Heart left ventricle (tissue), 16 donors: ENCODE results near the gene A3GALT2. TPM values are rescaled to one million over a fixed set of nuclear protein-coding genes. Genes with fewer than 3 reads are reported as not detected.
A peak's percentile ranks its signal among the peaks of the same experiment; 100 is the strongest.

Experiments
- ATAC-seq, 4 donors: fragments of 200-7000 bp; cut with Tn5 transposase; one replicate each; pipeline ENCODE4 v1.9.1; 2020 to 2022; ENCODE audit warnings: moderate library complexity in 4 of 4, mild to moderate bottlenecking in 3 of 4, moderate number of reproducible peaks in 1 of 4
- DNase-seq, 5 donors: peaks; one replicate each; pipeline ENCODE4 v3.0.0-alpha.2; 2020
- H3K27ac ChIP-seq, 12 donors: fragments of 200-600 bp; sonication (generic) in 4 of 12; one replicate each; pipeline versions ENCODE4 v1.5.0 to v1.8.0; 2016 to 2022; ENCODE audit warnings: mild to moderate bottlenecking in 2 of 12
- H3K27me3 ChIP-seq, 9 donors: fragments of 200-600 bp; sonication (generic) in 2 of 9; one replicate each; pipeline versions ENCODE4 v1.5.1 to v1.8.0; 2016 to 2022; ENCODE audit warnings: mild to moderate bottlenecking in 3 of 9
- H3K36me3 ChIP-seq, 9 donors: fragments of 200-600 bp; sonication (generic) in 2 of 9; one replicate each; pipeline versions ENCODE4 v1.5.0 to v1.8.0; 2018 to 2022; ENCODE audit warnings: mild to moderate bottlenecking in 2 of 9
- H3K4me1 ChIP-seq, 12 donors: fragments of 200-600 bp; sonication (generic) in 4 of 12; one replicate each; pipeline versions ENCODE4 v1.5.0 to v1.8.0; 2016 to 2022; ENCODE audit warnings: mild to moderate bottlenecking in 3 of 12
- H3K4me3 ChIP-seq, 12 donors: fragments of 200-600 bp; sonication (generic) in 4 of 12; one replicate each; pipeline versions ENCODE4 v1.5.0 to v1.8.0; 2017 to 2022; ENCODE audit warnings: mild to moderate bottlenecking in 9 of 12, moderate library complexity in 4 of 12
- H3K9me3 ChIP-seq, 12 donors: fragments of 200-600 bp; sonication (generic) in 4 of 12; one replicate each; pipeline versions ENCODE4 v1.5.0 to v1.8.0; 2016 to 2022; ENCODE audit warnings: mild to moderate bottlenecking in 1 of 12
- CTCF ChIP-seq, 12 donors: fragments of 200-600 bp; sonication (generic) in 4 of 12; IDR thresholded peaks; one replicate each; pipeline versions ENCODE4 v1.5.0 to v1.8.0; 2018 to 2022; ENCODE audit warnings: antibody characterized with exemption in 12 of 12, mild to moderate bottlenecking in 5 of 12
- POLR2A ChIP-seq, 2 donors: fragments of 450-650 bp; IDR thresholded peaks; one replicate each; pipeline ENCODE4 v1.6.1; 2017; ENCODE audit warnings: antibody characterized with exemption in 2 of 2, mild to moderate bottlenecking in 2 of 2, moderate library complexity in 2 of 2
- WGBS, 4 donors: extraction: QIAGEN DNeasy Blood & Tissue Kit in 2 of 4; methylation state at CpG; one replicate each; pipeline versions ENCODE4 v1.1.5 to v1.1.7; 2013 to 2018; 5-methylcytosine and 5-hydroxymethylcytosine counted together
- intact Hi-C, 10 donors: fragments of 100-400 bp; cut with DNase I; formaldehyde crosslinking; loops; one replicate each; pipeline versions ENCODE4 v1.11.1 to v1.14.2; 2022
- polyA plus RNA-seq, 2 donors: library from polyadenylated mRNA; stranded (reverse); fragments of 200-250 nt; gene quantifications; one replicate each; pipeline ENCODE4 v1.2.3, GENCODE V29; 2013
- total RNA-seq, 9 donors: library from RNA; depleted of rRNA in 2 of 9; stranded (reverse); fragments of >200 nt in 2 of 9; fragmentation: NEBNext Ultra II Directional in 3 of 9; extraction: Animal tissue kit (Norgen Biotek cat#: 25700) in 3 of 9; gene quantifications; one replicate each; pipeline versions ENCODE4 v1.1.0 to v1.2.4, GENCODE V29; 2016 to 2023
- donor health status: ischemic (EF 13 %, LVEDD 7.1; RV severe dilation, severe dysfunction).
- donor health status: healthy with polysubstance abuse.
- donor health status: DM: no; HTN: yes; CAD: no.
- donor health status: DM: no; HTN: no; CAD: no.
- donor health status: ischemic (EF 25% LVEDD 6.9; RV normal size, moderate dysfunction).
- donor health status: ischemic (EF 25% LVEDD 5.7; RV mildly dilated, moderate dysfunction).
- donor health status: healthy.
- donor health status: DM: yes; HTN: yes; CAD: no.
- donor health status: ischemic (EF 35%, LVEDD 5.7; RV mildly dilated, moderate dysfunction).
- donor health status: nonischemic (EF 11% LVEDD 7.7; RV severe dilation, severe dysfunction).
- donor health status: DM: yes; HTN: yes; CAD: no.
- donor health status: PGD.
- donor health status: ischemic (EF 29% LVEDD 5.4; RV normal size, mild dysfunction).
- donor health status: nonischemic (EF 23%, LVEDD 6.1; RV moderate dilation, normal function).

Gene A3GALT2
- total and polyA plus RNA-seq, 11 donors: 0.40 TPM; not detected in 10

DNA sequence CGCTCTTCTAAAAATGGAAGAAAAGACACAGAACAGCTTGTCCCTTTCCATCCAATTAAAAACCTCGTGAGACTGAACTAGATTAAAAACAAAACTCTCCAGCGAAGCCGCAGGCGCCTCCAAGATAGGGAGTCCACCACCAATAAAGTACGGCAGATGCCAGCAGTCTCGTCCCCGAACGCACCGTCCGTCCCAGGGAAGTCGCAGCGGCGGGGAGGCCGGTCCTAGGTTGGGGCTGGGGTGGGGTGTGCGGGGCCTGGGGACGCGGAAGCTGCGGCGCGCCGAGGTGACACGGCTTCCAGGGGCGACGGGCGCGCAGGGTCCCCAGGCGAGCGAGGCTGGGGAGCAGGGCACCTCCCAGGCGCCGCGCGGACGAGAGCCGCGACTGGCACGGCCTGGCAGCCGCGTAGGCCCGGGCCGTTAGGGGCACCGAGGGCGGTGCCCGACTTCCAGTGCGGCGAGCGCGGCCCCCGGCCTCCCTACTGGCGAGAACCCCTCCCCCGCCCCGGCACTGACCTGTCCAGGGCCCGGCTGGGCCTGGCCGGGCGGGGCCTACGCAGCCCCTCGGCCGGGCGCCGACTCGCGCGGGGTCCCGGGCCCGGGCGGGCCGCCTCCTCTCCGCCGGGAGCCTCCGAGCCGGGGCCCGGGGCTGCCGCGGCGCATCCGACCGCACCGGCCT is 28.3 kb upstream of the A3GALT2 start:
- ATAC-seq (peak in 3 of 4 donors; percentile 5 to 40 (median 24)), DNase-seq (peak in 4 of 5 donors; percentile 58 to 82 (median 66))
- intact Hi-C loops: loop anchor here in 1 of 10 donors (5.0 kb wide), 2 partner anchors 52 to 92 kb away; partner anchors contain the start of gene ZNF362
- Histone ChIP-seq H3K4me1 (peaks cover 11 to 58% (median 48%) of the 10 kb centered on the region in 12 donors), H3K27ac (peak overlapping the region; percentile 94 to 100 (median 99)), H3K4me3 (peak overlapping the region; percentile 83 to 99 (median 95)), H3K27me3 (no peaks in the 10 kb centered on the region), H3K9me3 (no peaks in the 10 kb centered on the region), H3K36me3 (peaks cover 0 to 18% (median 9%) of the 10 kb centered on the region in 9 donors)
- no peak for TF ChIP-seq POLR2A (IDR thresholded peaks at IDR 0.05)
- no peak for TF ChIP-seq CTCF (IDR thresholded peaks at IDR 0.05)
- WGBS, 4 donors: 0 to 1% (median 1%) methylated on average over 31 to 78 of the region's 78 CpGs

DNA sequence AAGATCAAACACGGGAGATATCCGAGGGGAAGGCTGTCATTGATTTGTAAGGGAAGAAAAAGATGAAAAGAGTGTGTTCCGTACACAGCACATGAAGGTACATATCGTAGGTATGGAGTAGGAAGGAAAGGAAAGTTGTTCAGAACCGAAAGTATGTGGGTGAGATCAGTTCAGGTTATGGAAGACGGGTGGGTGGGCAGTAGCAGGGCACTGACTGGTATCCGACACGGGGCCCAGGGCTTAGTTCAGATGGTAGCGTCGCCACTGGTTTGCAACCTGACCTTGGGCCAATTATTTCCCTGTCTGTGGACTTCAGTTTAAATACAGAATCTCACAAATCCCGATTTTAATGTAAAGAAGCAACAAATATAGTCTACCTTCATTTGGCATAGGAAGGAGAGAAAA is 27.8 kb upstream of the A3GALT2 start:
- ATAC-seq (peak in 2 of 4 donors; percentile 12 to 16), DNase-seq (no peak)
- WGBS, 4 donors: 1% methylated on average over 11 of the region's 11 CpGs
- TF ChIP-seq POLR2A (IDR thresholded peaks at IDR 0.05) (no peak), CTCF (IDR thresholded peaks at IDR 0.05) (no peak)
- intact Hi-C loops: loop anchor here in 1 of 10 donors (5.0 kb wide), 2 partner anchors 51 to 91 kb away; partner anchors contain the start of gene ZNF362
- Histone ChIP-seq H3K4me3 (peak overlapping the region; percentile 83 to 99 (median 95)), H3K36me3 (peaks cover 0 to 16% (median 8%) of the 10 kb centered on the region in 9 donors), H3K27me3 (no peaks in the 10 kb centered on the region), H3K4me1 (peaks cover 17 to 64% (median 53%) of the 10 kb centered on the region in 12 donors), H3K9me3 (no peaks in the 10 kb centered on the region), H3K27ac (peak overlapping the region; percentile 94 to 100 (median 99))

DNA sequence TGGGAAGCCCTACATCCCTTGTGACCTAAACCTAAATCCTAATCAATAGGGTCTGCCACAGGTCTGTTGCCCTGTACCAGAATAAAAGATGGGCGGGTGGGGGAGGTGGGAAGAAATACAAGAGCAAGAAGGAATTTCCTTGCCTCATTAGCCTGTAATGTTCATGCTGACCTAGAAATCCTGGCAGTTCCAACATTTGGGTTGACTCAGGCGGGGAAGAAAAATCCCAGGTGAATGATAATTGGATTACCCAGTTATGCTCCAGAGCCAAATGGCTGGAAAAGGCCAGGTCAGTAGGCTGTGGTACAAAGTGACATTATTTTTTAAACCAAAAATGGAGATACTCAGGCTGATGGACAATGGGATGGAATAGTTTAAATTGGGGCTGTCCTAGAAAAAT is 27.3 kb upstream of the A3GALT2 start:
- TF ChIP-seq POLR2A (IDR thresholded peaks at IDR 0.05): no peak
- TF ChIP-seq CTCF (IDR thresholded peaks at IDR 0.05): no peak
- H3K9me3 ChIP-seq: no peaks in the 10 kb centered on the region
- no peak for DNase-seq
- peaks cover 20 to 69% (median 58%) of the 10 kb centered on the region in 12 donors for H3K4me1 ChIP-seq
- peak overlapping the region; percentile 83 to 99 (median 95) for H3K4me3 ChIP-seq
- H3K27me3 ChIP-seq: no peaks in the 10 kb centered on the region
- H3K36me3 ChIP-seq: peaks cover 0 to 21% (median 8%) of the 10 kb centered on the region in 9 donors
- ATAC-seq: no peak
- peak overlapping the region; percentile 94 to 100 (median 99) for H3K27ac ChIP-seq
- intact Hi-C loops: loop anchor here in 1 of 10 donors (5.0 kb wide), 2 partner anchors 51 to 91 kb away; partner anchors contain the start of gene ZNF362
- 16 to 26% (median 24%) methylated on average over 2 of the region's 2 CpGs for WGBS, 4 donors

DNA sequence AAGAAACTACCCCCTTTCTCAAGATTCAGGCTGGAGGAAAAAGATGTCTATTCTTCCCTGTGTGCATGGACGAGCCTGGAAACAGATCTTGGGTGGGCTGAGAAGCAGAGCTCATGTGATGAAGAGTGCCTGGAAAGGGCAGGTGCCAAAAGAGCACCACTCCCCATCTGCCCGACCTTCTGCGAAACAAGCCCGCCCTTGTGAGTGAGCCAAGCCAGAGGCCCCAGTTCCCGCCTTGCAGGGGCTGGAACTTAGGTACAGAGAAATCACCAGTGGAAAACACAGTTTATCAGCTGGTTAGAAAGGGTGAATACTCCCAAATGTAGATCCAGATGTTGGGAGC is 26.7 kb upstream of the A3GALT2 start:
- Histone ChIP-seq H3K27me3 (no peaks in the 10 kb centered on the region), H3K27ac (peak overlapping the region; percentile 94 to 100 (median 99)), H3K4me3 (peak overlapping the region in 11 of 12 donors; percentile 83 to 99 (median 94)), H3K4me1 (peaks cover 25 to 74% (median 64%) of the 10 kb centered on the region in 12 donors), H3K36me3 (peaks cover 0 to 27% (median 9%) of the 10 kb centered on the region in 9 donors), H3K9me3 (no peaks in the 10 kb centered on the region)
- TF ChIP-seq POLR2A (IDR thresholded peaks at IDR 0.05) (peak in 1 of 2 donors; percentile 21), CTCF (IDR thresholded peaks at IDR 0.05) (no peak)
- DNase-seq (peak in 3 of 5 donors; percentile 59 to 77 (median 73)), ATAC-seq (peak; percentile 13 to 47 (median 26))
- intact Hi-C loops: loop anchor here in 1 of 10 donors (5.0 kb wide), 2 partner anchors 50 to 90 kb away; partner anchors contain the start of gene ZNF362
- WGBS, 4 donors: 8 to 17% (median 11%) methylated on average over 5 of the region's 5 CpGs
